Measurements from ENCODE around the gene ADAMTS16.

DNA sequence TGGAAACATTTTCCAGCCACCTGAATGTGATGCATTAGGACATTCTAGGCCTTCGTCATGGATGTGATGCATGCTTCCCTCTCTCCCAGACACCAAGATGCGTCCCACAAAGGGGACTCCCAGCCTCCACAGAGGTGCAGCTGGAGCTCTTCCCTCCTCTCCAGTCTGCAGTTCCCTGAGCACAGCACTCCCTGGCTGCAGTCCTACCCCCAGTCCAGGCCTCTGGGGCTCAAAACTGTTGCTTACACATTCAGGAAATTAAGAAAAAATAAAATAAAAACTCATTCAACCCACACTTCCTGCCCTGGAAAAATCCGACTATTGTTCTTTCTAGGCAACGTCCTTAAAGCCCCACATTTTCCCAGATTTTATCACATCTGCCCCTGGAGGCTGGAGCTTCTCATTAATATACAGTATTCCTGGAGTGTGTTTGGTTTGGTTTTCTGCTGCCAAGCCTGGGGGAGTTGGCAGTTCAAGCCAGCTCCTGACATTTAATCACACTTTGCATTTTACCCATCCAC, 204.0 kb downstream of the ADAMTS16 start:
- TF ChIP-seq, protein P1, sequence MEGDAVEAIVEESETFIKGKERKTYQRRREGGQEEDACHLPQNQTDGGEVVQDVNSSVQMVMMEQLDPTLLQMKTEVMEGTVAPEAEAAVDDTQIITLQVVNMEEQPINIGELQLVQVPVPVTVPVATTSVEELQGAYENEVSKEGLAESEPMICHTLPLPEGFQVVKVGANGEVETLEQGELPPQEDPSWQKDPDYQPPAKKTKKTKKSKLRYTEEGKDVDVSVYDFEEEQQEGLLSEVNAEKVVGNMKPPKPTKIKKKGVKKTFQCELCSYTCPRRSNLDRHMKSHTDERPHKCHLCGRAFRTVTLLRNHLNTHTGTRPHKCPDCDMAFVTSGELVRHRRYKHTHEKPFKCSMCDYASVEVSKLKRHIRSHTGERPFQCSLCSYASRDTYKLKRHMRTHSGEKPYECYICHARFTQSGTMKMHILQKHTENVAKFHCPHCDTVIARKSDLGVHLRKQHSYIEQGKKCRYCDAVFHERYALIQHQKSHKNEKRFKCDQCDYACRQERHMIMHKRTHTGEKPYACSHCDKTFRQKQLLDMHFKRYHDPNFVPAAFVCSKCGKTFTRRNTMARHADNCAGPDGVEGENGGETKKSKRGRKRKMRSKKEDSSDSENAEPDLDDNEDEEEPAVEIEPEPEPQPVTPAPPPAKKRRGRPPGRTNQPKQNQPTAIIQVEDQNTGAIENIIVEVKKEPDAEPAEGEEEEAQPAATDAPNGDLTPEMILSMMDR (IDR thresholded peaks at IDR 0.05; ENCODE audit: low read length) = no peak
- TF ChIP-seq EZH2 (IDR thresholded peaks at IDR 0.05; ENCODE audit: borderline replicate concordance, low read length) = no peak
